ENCODE results near the gene GALNT3.

The GALNT3 gene

GRCh38 chr2:165811592-165812370 lies 17.7 kb upstream of the GALNT3 start:
- DNase-seq: no peak
- H3K27me3 Mint-ChIP-seq: no peaks in the 10 kb centered on the region
- no peaks in the 10 kb centered on the region for H3K9me3 Mint-ChIP-seq
- no peak for ATAC-seq (replicated peaks)
- no peak overlapping the region for H3K4me3 Mint-ChIP-seq
- H3K27ac Mint-ChIP-seq: no peak overlapping the region
- peaks cover 20 to 32% of the 10 kb centered on the region in 2 donors for H3K4me1 Mint-ChIP-seq
- H3K36me3 Mint-ChIP-seq: no peaks in the 10 kb centered on the region

- DNase-seq (no peak), ATAC-seq (replicated peaks) (no peak)
- Mint-ChIP-seq H3K4me1 (peaks cover 9 to 19% of the 10 kb centered on the region in 2 donors), H3K27me3 (no peaks in the 10 kb centered on the region), H3K4me3 (no peak overlapping the region), H3K36me3 (no peaks in the 10 kb centered on the region), H3K27ac (no peak overlapping the region), H3K9me3 (no peaks in the 10 kb centered on the region)
Observed at GRCh38 chr2:165810418-165810817, 16.4 kb upstream of the GALNT3 start.

GRCh38 chr2:165804719-165805118 lies 10.7 kb upstream of the GALNT3 start:
- no peak for ATAC-seq (replicated peaks)
- Mint-ChIP-seq H3K9me3 (peaks cover 2 to 6% of the 10 kb centered on the region in 2 donors), H3K27ac (no peak overlapping the region), H3K4me1 (peaks cover 0 to 2% of the 10 kb centered on the region in 2 donors), H3K27me3 (no peaks in the 10 kb centered on the region), H3K36me3 (peaks cover 14 to 16% of the 10 kb centered on the region in 2 donors), H3K4me3 (no peak overlapping the region)
- no peak for DNase-seq

- no peak for ATAC-seq (replicated peaks)
- Mint-ChIP-seq H3K36me3 (peaks cover 17 to 18% of the 10 kb centered on the region in 2 donors), H3K9me3 (peaks cover 5 to 8% of the 10 kb centered on the region in 2 donors), H3K27ac (no peak overlapping the region), H3K4me1 (peaks cover 0 to 3% of the 10 kb centered on the region in 2 donors), H3K4me3 (no peak overlapping the region), H3K27me3 (no peaks in the 10 kb centered on the region)
- no peak for DNase-seq
Observed at GRCh38 chr2:165803123-165803760, 9.2 kb upstream of the GALNT3 start.

- Mint-ChIP-seq H3K4me3 (no peak overlapping the region), H3K4me1 (peaks cover 0 to 3% of the 10 kb centered on the region in 2 donors), H3K9me3 (peaks cover 5 to 8% of the 10 kb centered on the region in 2 donors), H3K36me3 (peaks cover 17 to 18% of the 10 kb centered on the region in 2 donors), H3K27ac (no peak overlapping the region), H3K27me3 (no peaks in the 10 kb centered on the region)
- ATAC-seq (replicated peaks) (no peak), DNase-seq (no peak)
Observed at GRCh38 chr2:165801176-165801575, 7.1 kb upstream of the GALNT3 start.

GRCh38 chr2:165796819-165797530 lies 2.9 kb upstream of the GALNT3 start:
- Mint-ChIP-seq H3K27me3 (no peaks in the 10 kb centered on the region), H3K4me3 (no peak overlapping the region), H3K4me1 (peaks cover 17 to 18% of the 10 kb centered on the region in 2 donors), H3K36me3 (peaks cover 18 to 20% of the 10 kb centered on the region in 2 donors), H3K9me3 (peaks cover 5 to 8% of the 10 kb centered on the region in 2 donors), H3K27ac (no peak overlapping the region)
- ATAC-seq (replicated peaks) (no peak), DNase-seq (no peak)

GRCh38 chr2:165796129-165796528 lies 2.1 kb upstream of the GALNT3 start:
- Mint-ChIP-seq H3K27ac (no peak overlapping the region), H3K27me3 (no peaks in the 10 kb centered on the region), H3K4me1 (peaks cover 21 to 25% of the 10 kb centered on the region in 2 donors), H3K9me3 (peaks cover 5 to 8% of the 10 kb centered on the region in 2 donors), H3K4me3 (no peak overlapping the region), H3K36me3 (peaks cover 12 to 17% of the 10 kb centered on the region in 2 donors)
- DNase-seq: no peak
- ATAC-seq (replicated peaks): no peak

GRCh38 chr2:165795011-165795410 lies 964 bp upstream of the GALNT3 start:
- DNase-seq (no peak), ATAC-seq (replicated peaks) (no peak)
- Mint-ChIP-seq H3K4me3 (peak overlapping the region; percentile 95 to 99), H3K9me3 (peaks cover 4 to 5% of the 10 kb centered on the region in 2 donors), H3K27me3 (no peaks in the 10 kb centered on the region), H3K4me1 (peaks cover 21 to 25% of the 10 kb centered on the region in 2 donors), H3K27ac (no peak overlapping the region), H3K36me3 (peaks cover 5 to 9% of the 10 kb centered on the region in 2 donors)

GRCh38 chr2:165794536-165794928 lies 485 bp upstream of the GALNT3 start:
- Mint-ChIP-seq H3K4me3 (peak overlapping the region; percentile 95 to 99), H3K27me3 (no peaks in the 10 kb centered on the region), H3K27ac (peak overlapping the region; percentile 98), H3K9me3 (peaks cover under 1% of the 10 kb centered on the region in 2 donors), H3K4me1 (peaks cover 18 to 25% of the 10 kb centered on the region in 2 donors), H3K36me3 (peaks cover under 1 to 4% of the 10 kb centered on the region in 2 donors)
- DNase-seq (peak; percentile 77), ATAC-seq (replicated peaks) (peak; percentile 92 to 94)

GRCh38 chr2:165793161-165793778 lies 777 bp downstream of the GALNT3 start:
- no peak for ATAC-seq (replicated peaks)
- Mint-ChIP-seq H3K4me1 (peaks cover 18 to 30% of the 10 kb centered on the region in 2 donors), H3K4me3 (peak overlapping the region; percentile 95 to 99), H3K36me3 (peaks cover 0 to 3% of the 10 kb centered on the region in 2 donors), H3K27ac (peak overlapping the region; percentile 96), H3K27me3 (no peaks in the 10 kb centered on the region), H3K9me3 (no peaks in the 10 kb centered on the region)
- DNase-seq: peak; percentile 3

GRCh38 chr2:165792104-165792454 lies 2.0 kb downstream of the GALNT3 start:
- ATAC-seq (replicated peaks): no peak
- Mint-ChIP-seq H3K36me3 (peaks cover under 1 to 5% of the 10 kb centered on the region in 2 donors), H3K9me3 (no peaks in the 10 kb centered on the region), H3K27me3 (no peaks in the 10 kb centered on the region), H3K4me3 (no peak overlapping the region), H3K27ac (peak overlapping the region; percentile 56), H3K4me1 (peaks cover 18 to 30% of the 10 kb centered on the region in 2 donors)
- DNase-seq: no peak

- Mint-ChIP-seq H3K9me3 (no peaks in the 10 kb centered on the region), H3K27ac (no peak overlapping the region), H3K4me3 (no peak overlapping the region), H3K36me3 (peaks cover 2 to 7% of the 10 kb centered on the region in 2 donors), H3K4me1 (peaks cover 19 to 30% of the 10 kb centered on the region in 2 donors), H3K27me3 (no peaks in the 10 kb centered on the region)
- no peak for ATAC-seq (replicated peaks)
- no peak for DNase-seq
Observed at GRCh38 chr2:165791421-165792103, 2.5 kb downstream of the GALNT3 start.

- H3K9me3 Mint-ChIP-seq: no peaks in the 10 kb centered on the region
- no peak for ATAC-seq (replicated peaks)
- no peak for DNase-seq
- H3K4me1 Mint-ChIP-seq: peaks cover 16 to 35% of the 10 kb centered on the region in 2 donors
- no peak overlapping the region for H3K27ac Mint-ChIP-seq
- H3K27me3 Mint-ChIP-seq: no peaks in the 10 kb centered on the region
- no peak overlapping the region for H3K4me3 Mint-ChIP-seq
- H3K36me3 Mint-ChIP-seq: peaks cover 2 to 7% of the 10 kb centered on the region in 2 donors
Observed at GRCh38 chr2:165790466-165790865, 3.6 kb downstream of the GALNT3 start.
